ENCODE results near the gene VPS13D. TPM values are rescaled to one million over a fixed set of nuclear protein-coding genes. Genes with fewer than 3 reads are reported as not detected.

The VPS13D gene
- total and polyA plus RNA-seq, 2 of the 4 experiments (the other 2 are of a cell fraction), result 9.0 to 16.3 TPM

GRCh38 chr1:12338017-12338416 is 108.2 kb downstream of the VPS13D start:
- no peak for TF ChIP-seq RAD21 (IDR thresholded peaks at IDR 0.05; ENCODE audit: low read length)
- TF ChIP-seq RCOR1 (IDR thresholded peaks at IDR 0.05; ENCODE audit: insufficient replicate concordance, low read length), result no peak
- TF ChIP-seq CHD1 (IDR thresholded peaks at IDR 0.05; ENCODE audit: low read depth, low read length), result no peak
- TF ChIP-seq MAZ (IDR thresholded peaks at IDR 0.05; ENCODE audit: borderline replicate concordance, low read depth, low read length), result no peak
- TF ChIP-seq POLR2A (IDR thresholded peaks at IDR 0.05; ENCODE audit: low read depth, low read length), result no peak
- no peak for TF ChIP-seq RFX5 (IDR thresholded peaks at IDR 0.05; ENCODE audit: low read depth, low read length)
- no peak for TF ChIP-seq CTCF (conservative IDR thresholded peaks at IDR 0.05; ENCODE audit: low read depth, low read length)
- TF ChIP-seq ELK1 (IDR thresholded peaks at IDR 0.05; ENCODE audit: borderline replicate concordance, low read depth, low read length), result no peak
- no peak for TF ChIP-seq FOS (IDR thresholded peaks at IDR 0.05; ENCODE audit: low read depth, low read length)
- Histone ChIP-seq H4K5ac (ENCODE audit: low read depth, low read length) (no peak overlapping the region), H3K79me1 (ENCODE audit: low read depth in 1 of 2, low read length in 2 of 2) (no peaks in the 10 kb centered on the region), H3K4me3 (ENCODE audit: insufficient read depth, low read depth, low read length) (no peak overlapping the region), H3K36me3 (ENCODE audit: control insufficient read depth, insufficient read depth, low read length) (peaks cover 20% of the 10 kb centered on the region), H2BK5ac (ENCODE audit: low read depth, low read length, poor library complexity, severe bottlenecking) (no peak overlapping the region), H4K8ac (ENCODE audit: low read depth in 2 of 2, low read length in 2 of 2) (no peak overlapping the region), H4K91ac (ENCODE audit: insufficient read depth, low read depth, low read length) (no peak overlapping the region), H3K56ac (ENCODE audit: extremely low read depth, insufficient read depth, low read length) (no peak overlapping the region), H3K4me1 (ENCODE audit: control insufficient read depth, insufficient read depth, low read length) (no peaks in the 10 kb centered on the region), H3K14ac (replicated peaks; ENCODE audit: low read depth, low read length) (no peak overlapping the region), H3K4me2 (ENCODE audit: low read depth, low read length) (no peak overlapping the region), H2AK5ac (ENCODE audit: low read depth, low read length) (no peak overlapping the region), H2BK15ac (ENCODE audit: low read depth, low read length) (no peak overlapping the region), H3K9me1 (ENCODE audit: insufficient read depth, low read length) (peaks cover 2% of the 10 kb centered on the region; the same call in 1 of the 2 replicates), H2BK120ac (ENCODE audit: low read depth, low read length) (no peak overlapping the region), H3K27me3 (ENCODE audit: control insufficient read depth, insufficient read depth, low read length) (no peaks in the 10 kb centered on the region), H2AK9ac (replicated peaks; ENCODE audit: low read depth, low read length, poor library complexity) (no peak overlapping the region), H3K18ac (ENCODE audit: low read depth, low read length) (no peak overlapping the region), H3K4ac (ENCODE audit: low read depth, low read length) (no peak overlapping the region), H3K27ac (ENCODE audit: insufficient read depth, low read length) (no peak overlapping the region), H3K23ac (ENCODE audit: low read depth, low read length) (no peak overlapping the region), H2AFZ (replicated peaks; ENCODE audit: low read length, poor library complexity) (no peak overlapping the region), H4K20me1 (ENCODE audit: insufficient read depth, low read length) (no peaks in the 10 kb centered on the region), H3K9me3 (ENCODE audit: control insufficient read depth, insufficient read depth, low read length) (no peaks in the 10 kb centered on the region), H2BK20ac (ENCODE audit: low read depth, low read length) (no peak overlapping the region), H3K9ac (ENCODE audit: low read depth, low read length) (no peak overlapping the region)
- intact Hi-C loops (cut with micrococcal nuclease), result no loop called here
- WGBS, 2 experiments (ENCODE audit: extremely low coverage in 2 of 2, insufficient read length in 1 of 2), result no CpG with 5 or more reads among the region's 4 CpGs
- ChIA-PET CTCF (no interaction called here), POLR2A (ENCODE audit: unreplicated experiment) (no interaction called here)
- in situ Hi-C loops (cut with MboI; ENCODE audit: low sequenced_read_pairs), result no loop called here
- dilution Hi-C loops (cut with HindIII; ENCODE audit: low sequenced_read_pairs, unreplicated experiment), result no loop called here
- no TSS peak for BruUV-seq (replicated peaks)
- no peak for DNase-seq
- no peak for ATAC-seq (ENCODE audit: low read depth)
